ENCODE measurements around the gene THOC2.
"Not testable (repeated sequence)": the region's sequence is repeated elsewhere in the genome, so short reads cannot be mapped to it uniquely, and the experiment has no call there.

THOC2 gene

DNA sequence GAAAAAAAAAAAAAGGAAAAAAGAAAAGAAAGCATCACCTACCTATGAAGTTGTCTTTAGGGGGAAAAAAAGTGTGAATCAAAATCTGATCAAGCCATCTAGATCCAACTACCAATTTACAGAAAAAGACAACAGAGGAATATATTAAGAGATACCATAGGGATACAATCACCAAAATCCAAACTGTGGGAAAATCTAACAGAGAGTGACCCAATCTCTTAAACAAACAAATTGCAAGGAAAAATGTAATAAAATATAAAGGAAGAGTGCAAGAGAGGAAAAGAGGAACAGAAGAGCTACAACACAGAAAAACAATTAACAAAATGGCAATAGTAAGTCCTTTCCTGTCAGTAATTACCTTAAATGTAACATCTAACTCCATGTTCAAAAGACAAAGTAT, 19.0 kb downstream of the THOC2 start:
- no peaks in the 10 kb centered on the region for H3K27me3 ChIP-seq (replicated peaks; ENCODE audit: control insufficient read depth, insufficient read depth, low read length, poor library complexity, severe bottlenecking)

DNA sequence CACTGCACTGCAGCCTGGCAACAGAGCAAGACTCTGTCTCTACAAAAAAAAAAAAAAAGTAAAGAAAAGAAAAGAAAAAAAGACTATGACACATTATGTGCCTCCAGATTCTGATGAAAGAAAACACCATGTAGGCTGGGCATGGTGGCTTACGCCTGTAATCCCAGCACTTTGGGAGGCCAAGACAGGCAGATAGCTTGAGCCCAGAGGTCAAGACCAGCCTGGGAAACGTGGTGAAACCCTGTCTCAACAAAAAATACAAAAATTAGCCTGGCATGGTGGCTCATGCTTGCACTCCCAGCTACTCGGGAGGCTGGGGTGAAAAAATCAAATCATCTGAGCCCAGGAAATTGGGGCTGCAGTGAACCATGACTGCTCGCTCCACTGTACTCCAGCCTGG, 19.4 kb downstream of the THOC2 start:
- Histone ChIP-seq H3K27ac (ENCODE audit: insufficient read depth, low read length, poor library complexity, severe bottlenecking) (no peak overlapping the region), H3K4me3 (ENCODE audit: insufficient read depth, low read depth, low read length, poor library complexity, severe bottlenecking) (no peak overlapping the region), H3K4me1 (ENCODE audit: control insufficient read depth, insufficient read depth, low read length, poor library complexity, severe bottlenecking) (no peaks in the 10 kb centered on the region), H3K9me3 (ENCODE audit: control insufficient read depth, low read length) (no peaks in the 10 kb centered on the region), H3K36me3 (ENCODE audit: control insufficient read depth, insufficient read depth, low read length) (no peaks in the 10 kb centered on the region), H3K27me3 (replicated peaks; ENCODE audit: control insufficient read depth, insufficient read depth, low read length, poor library complexity, severe bottlenecking) (no peaks in the 10 kb centered on the region)
- DNase-seq: no peak

More for the DNA sequence above, 19.0 kb downstream of the THOC2 start:
- Histone ChIP-seq H3K4me3 (ENCODE audit: insufficient read depth, low read depth, low read length, poor library complexity, severe bottlenecking) (no peak overlapping the region), H3K27ac (ENCODE audit: insufficient read depth, low read length, poor library complexity, severe bottlenecking) (no peak overlapping the region), H3K9me3 (ENCODE audit: control insufficient read depth, low read length) (no peaks in the 10 kb centered on the region), H3K4me1 (ENCODE audit: control insufficient read depth, insufficient read depth, low read length, poor library complexity, severe bottlenecking) (no peaks in the 10 kb centered on the region), H3K36me3 (ENCODE audit: control insufficient read depth, insufficient read depth, low read length) (no peaks in the 10 kb centered on the region)
- no peak for DNase-seq

DNA sequence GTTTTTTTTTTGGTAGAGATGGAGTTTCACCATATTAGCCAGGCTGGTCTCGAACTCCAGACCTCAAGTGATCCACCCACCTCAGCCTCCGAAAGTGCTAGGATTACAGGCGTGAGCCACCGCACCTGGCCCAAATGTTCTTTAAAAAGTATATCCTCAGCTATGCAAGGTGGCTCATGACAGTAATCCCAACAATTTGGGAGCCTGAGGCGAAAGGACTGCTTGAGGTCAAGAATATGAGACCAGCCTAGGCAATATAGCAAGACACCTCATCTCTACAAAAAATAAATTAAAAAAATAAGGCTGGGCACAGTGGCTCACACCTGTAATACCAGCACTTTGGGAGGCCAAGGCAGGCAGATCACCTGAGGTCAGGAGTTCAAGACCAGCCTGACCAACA, 21.7 kb downstream of the THOC2 start:
- DNase-seq; H3K4me1 ChIP-seq (ENCODE audit: control insufficient read depth, insufficient read depth, low read length, poor library complexity, severe bottlenecking); H3K9me3 ChIP-seq (ENCODE audit: control insufficient read depth, low read length); H3K27me3 ChIP-seq (replicated peaks; ENCODE audit: control insufficient read depth, insufficient read depth, low read length, poor library complexity, severe bottlenecking); H3K36me3 ChIP-seq (ENCODE audit: control insufficient read depth, insufficient read depth, low read length); H3K4me3 ChIP-seq (ENCODE audit: insufficient read depth, low read depth, low read length, poor library complexity, severe bottlenecking); H3K27ac ChIP-seq (ENCODE audit: insufficient read depth, low read length, poor library complexity, severe bottlenecking): not testable (repeated sequence)

DNA sequence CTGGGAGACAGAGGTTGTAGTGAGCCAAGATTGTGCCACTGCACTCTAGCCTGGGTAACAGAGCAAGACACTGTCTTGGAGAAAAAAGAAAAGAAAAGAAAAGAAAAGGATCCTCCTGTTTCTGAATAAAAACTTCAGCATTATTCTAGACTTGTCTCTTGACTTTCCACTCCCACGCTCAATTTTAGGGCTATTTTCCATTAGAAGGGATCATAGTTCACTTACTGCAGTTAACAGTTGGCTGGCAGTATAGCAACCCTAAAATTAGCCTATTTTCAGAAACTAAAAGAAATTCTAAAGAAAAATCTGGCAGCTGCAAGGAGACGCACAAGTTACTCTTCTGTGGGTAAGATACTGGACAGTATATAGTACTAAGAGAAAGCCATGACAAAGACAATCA, 28.1 kb downstream of the THOC2 start:
- Histone ChIP-seq H3K4me1 (ENCODE audit: control insufficient read depth, insufficient read depth, low read length, poor library complexity, severe bottlenecking) (no peaks in the 10 kb centered on the region), H3K27me3 (replicated peaks; ENCODE audit: control insufficient read depth, insufficient read depth, low read length, poor library complexity, severe bottlenecking) (no peaks in the 10 kb centered on the region), H3K27ac (ENCODE audit: insufficient read depth, low read length, poor library complexity, severe bottlenecking) (no peak overlapping the region), H3K9me3 (ENCODE audit: control insufficient read depth, low read length) (no peaks in the 10 kb centered on the region), H3K4me3 (ENCODE audit: insufficient read depth, low read depth, low read length, poor library complexity, severe bottlenecking) (no peak overlapping the region), H3K36me3 (ENCODE audit: control insufficient read depth, insufficient read depth, low read length) (no peaks in the 10 kb centered on the region)
- DNase-seq: no peak

DNA sequence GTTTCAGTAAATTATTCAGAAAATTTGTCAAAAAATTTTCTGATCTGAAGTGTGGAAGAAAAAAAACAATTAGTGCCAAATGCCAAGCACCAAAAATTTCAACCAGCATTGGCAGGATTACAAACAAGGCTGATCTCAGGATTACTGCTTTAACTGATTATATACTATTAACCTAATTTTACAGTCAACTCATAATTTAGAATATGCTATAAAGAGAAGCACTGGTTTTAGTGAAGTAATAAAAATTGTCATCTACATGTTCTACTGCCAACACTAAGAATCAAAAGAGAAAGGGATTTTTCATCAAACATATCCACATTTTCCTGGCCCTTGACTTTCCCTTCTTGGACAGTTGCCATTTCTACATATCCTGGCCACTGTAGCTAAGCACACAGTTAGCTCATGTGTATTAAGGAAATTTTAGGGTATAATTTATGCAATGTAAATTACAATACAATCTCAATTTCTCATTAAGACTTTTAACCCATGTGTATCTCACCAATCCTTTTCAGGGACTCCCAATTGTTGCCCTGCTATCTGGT, 33.8 kb downstream of the THOC2 start:
- H3K9me3 ChIP-seq (ENCODE audit: control insufficient read depth, low read length): no peaks in the 10 kb centered on the region
- no peaks in the 10 kb centered on the region for H3K36me3 ChIP-seq (ENCODE audit: control insufficient read depth, insufficient read depth, low read length)
- H3K27ac ChIP-seq (ENCODE audit: insufficient read depth, low read length, poor library complexity, severe bottlenecking): no peak overlapping the region
- DNase-seq: no peak
- H3K27me3 ChIP-seq (replicated peaks; ENCODE audit: control insufficient read depth, insufficient read depth, low read length, poor library complexity, severe bottlenecking): no peaks in the 10 kb centered on the region
- H3K4me3 ChIP-seq (ENCODE audit: insufficient read depth, low read depth, low read length, poor library complexity, severe bottlenecking): no peak overlapping the region
- H3K4me1 ChIP-seq (ENCODE audit: control insufficient read depth, insufficient read depth, low read length, poor library complexity, severe bottlenecking): no peaks in the 10 kb centered on the region

DNA sequence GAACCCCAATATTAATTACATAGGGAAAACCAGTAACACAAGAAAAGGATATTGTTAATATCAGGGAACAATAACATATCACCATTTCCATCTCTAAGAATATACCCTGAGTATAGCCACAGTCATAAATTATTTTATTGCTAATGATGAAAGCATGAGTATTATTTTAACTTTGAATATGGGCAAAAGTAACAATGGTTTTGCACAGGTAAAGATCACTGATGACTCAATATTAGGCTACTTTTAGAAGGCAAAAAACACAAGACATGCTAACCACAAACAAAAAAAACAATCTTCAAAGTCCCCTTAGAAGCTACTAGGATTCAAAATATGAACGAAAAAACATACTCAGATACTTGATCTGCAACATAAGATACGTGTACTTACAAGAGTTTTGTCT, 36.5 kb downstream of the THOC2 start:
- H3K9me3 ChIP-seq (ENCODE audit: control insufficient read depth, low read length): no peaks in the 10 kb centered on the region
- H3K4me3 ChIP-seq (ENCODE audit: insufficient read depth, low read depth, low read length, poor library complexity, severe bottlenecking): no peak overlapping the region
- H3K27me3 ChIP-seq (replicated peaks; ENCODE audit: control insufficient read depth, insufficient read depth, low read length, poor library complexity, severe bottlenecking): no peaks in the 10 kb centered on the region
- no peak for DNase-seq
- no peaks in the 10 kb centered on the region for H3K4me1 ChIP-seq (ENCODE audit: control insufficient read depth, insufficient read depth, low read length, poor library complexity, severe bottlenecking)
- no peak overlapping the region for H3K27ac ChIP-seq (ENCODE audit: insufficient read depth, low read length, poor library complexity, severe bottlenecking)
- H3K36me3 ChIP-seq (ENCODE audit: control insufficient read depth, insufficient read depth, low read length): no peaks in the 10 kb centered on the region

DNA sequence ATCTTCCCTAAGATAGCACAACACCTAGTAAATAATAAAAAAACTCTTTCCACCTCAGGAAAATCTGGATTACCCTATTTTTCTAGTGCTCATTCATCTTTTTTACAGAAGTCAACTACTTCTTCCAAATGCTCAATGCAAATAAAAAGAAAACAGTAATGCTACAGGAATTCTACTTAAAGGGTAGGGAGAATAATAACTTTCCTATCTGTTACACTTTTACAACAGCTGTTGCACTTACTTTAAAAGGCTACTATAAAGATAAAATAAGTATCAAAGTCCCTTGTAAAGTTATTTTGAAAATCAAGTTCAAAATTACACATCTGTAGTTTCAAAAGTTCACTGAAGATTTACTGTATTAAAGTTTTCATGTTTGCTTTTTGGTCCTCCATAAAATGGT, 37.6 kb downstream of the THOC2 start:
- no peak for DNase-seq
- Histone ChIP-seq H3K4me1 (ENCODE audit: control insufficient read depth, insufficient read depth, low read length, poor library complexity, severe bottlenecking) (no peaks in the 10 kb centered on the region), H3K36me3 (ENCODE audit: control insufficient read depth, insufficient read depth, low read length) (no peaks in the 10 kb centered on the region), H3K9me3 (ENCODE audit: control insufficient read depth, low read length) (no peaks in the 10 kb centered on the region), H3K27ac (ENCODE audit: insufficient read depth, low read length, poor library complexity, severe bottlenecking) (no peak overlapping the region), H3K27me3 (replicated peaks; ENCODE audit: control insufficient read depth, insufficient read depth, low read length, poor library complexity, severe bottlenecking) (no peaks in the 10 kb centered on the region), H3K4me3 (ENCODE audit: insufficient read depth, low read depth, low read length, poor library complexity, severe bottlenecking) (no peak overlapping the region)

DNA sequence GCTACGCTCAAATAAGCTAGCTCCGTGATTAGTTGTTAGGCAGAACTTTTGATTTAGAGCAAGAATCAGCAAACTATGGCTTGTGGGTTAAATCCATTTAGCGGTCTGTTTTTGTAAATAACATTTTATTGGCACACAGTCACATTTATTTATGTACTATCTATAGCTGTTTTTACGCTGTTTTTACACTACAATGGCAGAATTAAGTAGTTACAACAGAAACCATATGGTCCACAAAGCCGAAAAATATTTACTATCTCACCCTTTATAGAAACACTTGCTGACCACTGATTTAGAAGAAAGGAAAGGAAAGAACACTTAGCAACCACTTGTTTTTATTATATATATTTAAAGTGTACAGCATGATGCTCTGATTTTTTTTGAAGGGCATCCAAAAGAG, 41.1 kb downstream of the THOC2 start:
- Histone ChIP-seq H3K4me3 (ENCODE audit: insufficient read depth, low read depth, low read length, poor library complexity, severe bottlenecking) (no peak overlapping the region), H3K4me1 (ENCODE audit: control insufficient read depth, insufficient read depth, low read length, poor library complexity, severe bottlenecking) (no peaks in the 10 kb centered on the region), H3K36me3 (ENCODE audit: control insufficient read depth, insufficient read depth, low read length) (no peaks in the 10 kb centered on the region), H3K27me3 (replicated peaks; ENCODE audit: control insufficient read depth, insufficient read depth, low read length, poor library complexity, severe bottlenecking) (no peaks in the 10 kb centered on the region), H3K27ac (ENCODE audit: insufficient read depth, low read length, poor library complexity, severe bottlenecking) (no peak overlapping the region), H3K9me3 (ENCODE audit: control insufficient read depth, low read length) (no peaks in the 10 kb centered on the region)
- no peak for DNase-seq

DNA sequence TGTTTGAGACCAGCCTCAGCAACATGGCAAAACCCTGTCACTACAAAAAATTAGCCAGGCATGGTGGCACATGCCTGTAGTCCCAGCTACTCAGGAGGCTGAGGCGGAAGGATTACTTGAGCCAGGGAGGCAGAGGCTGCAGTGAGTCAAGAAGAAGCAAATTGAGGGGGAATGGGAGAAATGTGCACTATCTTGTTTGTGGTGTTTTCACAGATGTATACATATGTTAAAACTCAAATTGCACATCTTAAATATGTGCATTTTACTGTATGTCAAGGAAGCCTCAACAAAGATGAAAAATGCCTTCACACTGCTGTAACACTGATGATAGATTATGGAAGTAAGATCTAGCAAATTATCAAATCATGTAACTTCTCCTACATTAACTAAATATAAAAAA, 44.3 kb downstream of the THOC2 start:
- Histone ChIP-seq H3K9me3 (ENCODE audit: control insufficient read depth, low read length) (no peaks in the 10 kb centered on the region), H3K4me1 (ENCODE audit: control insufficient read depth, insufficient read depth, low read length, poor library complexity, severe bottlenecking) (no peaks in the 10 kb centered on the region), H3K27me3 (replicated peaks; ENCODE audit: control insufficient read depth, insufficient read depth, low read length, poor library complexity, severe bottlenecking) (no peaks in the 10 kb centered on the region), H3K4me3 (ENCODE audit: insufficient read depth, low read depth, low read length, poor library complexity, severe bottlenecking) (no peak overlapping the region), H3K27ac (ENCODE audit: insufficient read depth, low read length, poor library complexity, severe bottlenecking) (no peak overlapping the region), H3K36me3 (ENCODE audit: control insufficient read depth, insufficient read depth, low read length) (peaks cover 3% of the 10 kb centered on the region)
- no peak for DNase-seq

DNA sequence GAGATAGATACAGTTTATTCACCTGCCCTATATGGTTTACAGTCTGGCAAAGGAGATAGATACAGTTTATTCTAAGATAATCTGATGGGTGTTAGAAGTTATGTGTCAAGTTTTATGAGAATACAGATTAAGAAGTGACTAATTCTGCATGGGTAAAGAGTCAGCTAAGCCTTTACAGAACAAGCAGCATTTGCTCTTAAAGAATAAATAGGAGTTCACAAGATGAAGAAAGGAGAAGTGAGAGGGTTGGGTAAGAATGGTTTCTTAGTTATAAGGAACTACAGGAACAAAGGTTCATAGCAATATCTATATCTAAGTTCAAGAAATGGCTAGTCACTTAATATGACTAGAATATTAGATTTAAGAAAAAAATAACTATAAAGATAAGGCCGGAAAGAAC, 47.6 kb downstream of the THOC2 start:
- H3K4me3 ChIP-seq (ENCODE audit: insufficient read depth, low read depth, low read length, poor library complexity, severe bottlenecking): no peak overlapping the region
- H3K4me1 ChIP-seq (ENCODE audit: control insufficient read depth, insufficient read depth, low read length, poor library complexity, severe bottlenecking): no peaks in the 10 kb centered on the region
- H3K27me3 ChIP-seq (replicated peaks; ENCODE audit: control insufficient read depth, insufficient read depth, low read length, poor library complexity, severe bottlenecking): no peaks in the 10 kb centered on the region
- no peak for DNase-seq
- H3K9me3 ChIP-seq (ENCODE audit: control insufficient read depth, low read length): no peaks in the 10 kb centered on the region
- H3K36me3 ChIP-seq (ENCODE audit: control insufficient read depth, insufficient read depth, low read length): peaks cover 8% of the 10 kb centered on the region
- H3K27ac ChIP-seq (ENCODE audit: insufficient read depth, low read length, poor library complexity, severe bottlenecking): no peak overlapping the region

DNA sequence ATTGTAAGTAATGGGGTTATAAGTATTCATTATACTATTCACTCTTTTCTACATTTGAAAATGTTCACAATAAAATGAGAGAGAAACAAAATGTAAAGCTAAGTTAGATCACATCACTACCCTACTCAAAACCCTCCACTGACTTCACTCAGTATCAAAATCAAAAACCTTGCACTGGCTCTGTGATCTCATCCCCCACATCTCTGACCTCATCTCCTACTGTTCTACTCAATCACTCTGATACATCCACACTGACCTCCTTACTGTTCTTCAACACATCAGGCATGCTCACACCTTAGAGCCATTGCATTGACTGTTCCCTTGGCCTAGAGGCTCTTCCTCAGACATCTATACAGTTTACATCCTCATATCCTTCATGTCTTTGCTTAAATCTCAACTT, 50.7 kb downstream of the THOC2 start:
- no peak overlapping the region for H3K27ac ChIP-seq (ENCODE audit: insufficient read depth, low read length, poor library complexity, severe bottlenecking)
- DNase-seq: no peak
- H3K4me3 ChIP-seq (ENCODE audit: insufficient read depth, low read depth, low read length, poor library complexity, severe bottlenecking): no peak overlapping the region
- no peaks in the 10 kb centered on the region for H3K27me3 ChIP-seq (replicated peaks; ENCODE audit: control insufficient read depth, insufficient read depth, low read length, poor library complexity, severe bottlenecking)
- no peaks in the 10 kb centered on the region for H3K9me3 ChIP-seq (ENCODE audit: control insufficient read depth, low read length)
- no peaks in the 10 kb centered on the region for H3K4me1 ChIP-seq (ENCODE audit: control insufficient read depth, insufficient read depth, low read length, poor library complexity, severe bottlenecking)
- peaks cover 8% of the 10 kb centered on the region for H3K36me3 ChIP-seq (ENCODE audit: control insufficient read depth, insufficient read depth, low read length)
